Karpas-422 (cell line): ENCODE data around the gene STK40. TPM values are rescaled to one million over a fixed set of nuclear protein-coding genes. Genes with fewer than 3 reads are reported as not detected.

ENCODE experiments used
- DNase-seq: peaks from one replicate; pipeline ENCODE4 v3.0.0-alpha.2; 2015
- H2AFZ ChIP-seq: fragments of 200-600 bp; sonication (generic); 2 replicates; pipeline ENCODE4 v1.6.1; 2014; ENCODE audit warnings: antibody characterized with exemption, low read length, mixed read lengths
- H3K27ac ChIP-seq: fragments of 200-600 bp; sonication (generic); 2 replicates; pipeline ENCODE4 v1.5.1; 2014; ENCODE audit warnings: mild to moderate bottlenecking, low read length, moderate library complexity
- H3K27me3 ChIP-seq: fragments of 200-600 bp; sonication (generic); 2 replicates; pipeline ENCODE4 v1.6.1; 2014; ENCODE audit warnings: low read length, mixed read lengths
- H3K36me3 ChIP-seq: fragments of 200-600 bp; sonication (generic); 2 replicates; pipeline ENCODE4 v1.6.1; 2014; ENCODE audit warnings: low read length, mixed read lengths; ENCODE audit not compliant: insufficient read depth
- H3K4me1 ChIP-seq: fragments of 200-600 bp; sonication (generic); 2 replicates; pipeline ENCODE4 v1.6.1; 2014; ENCODE audit warnings: mild to moderate bottlenecking, low read length, mixed read lengths
- H3K4me2 ChIP-seq: fragments of 200-600 bp; sonication (generic); 2 replicates; pipeline ENCODE4 v1.6.1; 2014; ENCODE audit warnings: low read length, low read depth, mild to moderate bottlenecking; ENCODE audit not compliant: poor library complexity, severe bottlenecking
- H3K4me3 ChIP-seq: fragments of 200-600 bp; sonication (generic); 2 replicates; pipeline ENCODE4 v1.5.1; 2014; ENCODE audit warnings: mild to moderate bottlenecking, antibody characterized with exemption, low read length, mixed read lengths
- H3K79me2 ChIP-seq: fragments of 200-600 bp; sonication (generic); 2 replicates; pipeline ENCODE4 v1.6.1; 2014; ENCODE audit warnings: mild to moderate bottlenecking, low read length, mixed read lengths
- H3K9ac ChIP-seq: fragments of 200-600 bp; sonication (generic); 2 replicates; pipeline ENCODE4 v1.6.0; 2014; ENCODE audit warnings: low read length
- H3K9me2 ChIP-seq: fragments of 200-600 bp; sonication (generic), shearing (Covaris generic); replicated peaks from 2 replicates; pipeline ENCODE4 v1.6.0; 2014; ENCODE audit warnings: mild to moderate bottlenecking, low read length, moderate library complexity; ENCODE audit not compliant: insufficient read depth
- H3K9me3 ChIP-seq: fragments of 300-700, 200-600 bp; sonication (generic); 2 replicates; pipeline ENCODE4 v1.6.1; 2014; ENCODE audit warnings: low read length, mixed read lengths
- H4K20me1 ChIP-seq: fragments of 200-600 bp; sonication (generic); 2 replicates; pipeline ENCODE4 v1.6.1; 2014; ENCODE audit warnings: mild to moderate bottlenecking, antibody characterized with exemption, low read length, low read depth; ENCODE audit not compliant: insufficient read depth
- total RNA-seq: library from RNA; depleted of rRNA; stranded (reverse); fragments of >200 nt; shearing (Covaris generic); gene quantifications from 2 replicates; pipeline ENCODE4 v1.2.3, GENCODE V29; 2014; ENCODE audit warnings: low replicate concordance

The STK40 gene
- total RNA-seq, 1 experiment from 2014 or later = 27.0 TPM

DNA sequence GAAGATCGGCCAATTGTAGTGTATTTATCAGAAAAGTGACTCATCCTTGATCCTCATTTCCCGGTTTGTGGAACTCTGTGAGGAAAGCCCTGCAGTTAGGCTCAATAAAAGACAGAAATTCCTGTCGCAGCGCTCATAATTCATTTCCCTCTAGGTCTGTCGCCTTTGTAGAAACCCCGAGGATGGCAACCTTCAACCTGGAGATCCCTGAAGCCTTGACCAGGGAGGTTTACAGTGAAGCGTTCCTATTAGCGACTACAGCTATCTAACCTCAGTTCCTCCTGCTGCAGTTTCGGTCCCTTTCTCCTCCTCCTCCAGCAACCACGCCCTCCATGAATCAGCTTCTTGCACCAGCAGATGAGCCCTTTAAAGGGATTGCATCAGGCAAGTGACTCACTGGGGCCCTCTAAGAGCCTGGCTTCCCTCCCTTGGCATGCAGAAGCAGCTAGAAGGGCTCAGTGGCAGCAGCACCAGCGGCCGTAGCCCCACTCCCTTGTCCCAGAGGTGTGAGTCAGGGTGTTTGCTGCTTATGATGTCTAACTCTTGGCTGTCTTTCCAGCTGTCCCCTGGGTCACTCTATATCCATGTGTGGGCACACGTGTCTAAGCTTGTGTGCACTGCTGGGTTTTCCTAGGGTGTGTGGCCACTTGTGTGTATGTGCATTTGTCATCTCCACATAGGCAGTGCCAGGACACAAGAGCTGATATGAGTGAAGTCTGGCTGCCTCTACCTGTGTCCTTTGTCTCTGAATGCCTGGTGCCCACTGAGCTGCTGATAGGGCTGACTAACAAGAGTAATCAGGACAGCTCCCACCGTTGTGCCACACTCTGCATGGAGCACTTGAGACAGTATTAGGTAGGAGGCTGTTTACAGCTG, 779 bp upstream of the STK40 start:
- no peak overlapping the region for H2AFZ ChIP-seq
- H3K36me3 ChIP-seq = peaks cover 5% of the 10 kb centered on the region; the same call in 1 of the 2 replicates
- peak overlapping the region; percentile 87 for H3K4me2 ChIP-seq
- H3K9ac ChIP-seq = peak overlapping the region; percentile 81
- H3K9me2 ChIP-seq = no peaks in the 10 kb centered on the region
- peaks cover 3% of the 10 kb centered on the region; the same call in 1 of the 2 replicates for H4K20me1 ChIP-seq
- H3K79me2 ChIP-seq = peaks cover 41% of the 10 kb centered on the region
- DNase-seq = peak; percentile 98
- H3K4me3 ChIP-seq = peak overlapping the region; percentile 65
- H3K9me3 ChIP-seq = no peaks in the 10 kb centered on the region
- H3K27me3 ChIP-seq = no peaks in the 10 kb centered on the region
- H3K4me1 ChIP-seq = peaks cover 68% of the 10 kb centered on the region
- peak overlapping the region; percentile 89 for H3K27ac ChIP-seq

DNA sequence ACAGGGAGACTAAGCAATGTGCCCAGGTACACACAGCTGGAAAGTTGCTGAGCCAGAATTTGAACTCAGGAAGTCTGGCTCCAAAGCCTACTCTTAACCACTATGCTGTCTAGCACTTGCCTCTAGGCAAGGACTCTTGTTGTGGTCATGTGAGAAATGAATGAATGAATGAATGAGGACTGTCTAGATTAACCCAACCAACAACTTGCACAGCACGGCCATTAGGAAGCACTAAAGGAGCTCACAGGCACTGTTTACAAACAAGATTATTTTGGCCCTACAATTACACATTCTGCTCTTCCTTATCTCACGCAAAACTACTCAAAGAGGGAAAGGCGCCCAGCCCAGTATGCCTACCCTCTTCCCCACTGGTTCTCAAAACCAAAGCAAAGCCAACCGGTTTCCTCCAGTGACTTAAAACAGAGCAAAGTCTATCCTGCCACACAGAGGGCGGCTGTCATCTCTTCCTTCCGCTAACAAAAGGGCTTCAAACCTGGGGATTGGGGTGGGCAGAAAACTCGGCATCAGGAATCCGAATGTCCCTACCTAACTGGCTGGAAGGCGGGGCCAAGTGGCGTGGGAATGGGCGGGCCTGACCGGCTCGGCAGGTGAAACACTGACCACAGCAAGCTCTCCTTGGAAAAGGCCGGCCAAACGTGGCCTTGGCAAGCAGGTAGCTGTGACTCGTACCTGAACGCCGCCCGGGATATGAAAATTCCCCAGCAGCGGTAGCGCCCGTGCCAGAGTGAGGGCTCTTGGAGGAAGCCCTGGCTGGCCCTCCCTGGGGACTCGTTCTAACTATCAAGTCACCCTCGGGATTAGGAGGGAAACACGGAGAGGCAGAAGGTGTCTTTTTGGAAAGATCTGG, 948 bp downstream of the STK40 start:
- H3K4me2 ChIP-seq = peak overlapping the region; percentile 93
- peak overlapping the region; percentile 96 for H3K4me3 ChIP-seq
- peaks cover 5% of the 10 kb centered on the region; the same call in 1 of the 2 replicates for H3K36me3 ChIP-seq
- H2AFZ ChIP-seq = no peak overlapping the region
- H3K4me1 ChIP-seq = peaks cover 51% of the 10 kb centered on the region
- no peaks in the 10 kb centered on the region for H3K9me2 ChIP-seq
- no peaks in the 10 kb centered on the region for H3K9me3 ChIP-seq
- peak; percentile 57 for DNase-seq
- peaks cover 3% of the 10 kb centered on the region; the same call in 1 of the 2 replicates for H4K20me1 ChIP-seq
- H3K9ac ChIP-seq = peak overlapping the region; percentile 90
- H3K27me3 ChIP-seq = no peaks in the 10 kb centered on the region
- peaks cover 58% of the 10 kb centered on the region for H3K79me2 ChIP-seq
- peak overlapping the region; percentile 41 for H3K27ac ChIP-seq

DNA sequence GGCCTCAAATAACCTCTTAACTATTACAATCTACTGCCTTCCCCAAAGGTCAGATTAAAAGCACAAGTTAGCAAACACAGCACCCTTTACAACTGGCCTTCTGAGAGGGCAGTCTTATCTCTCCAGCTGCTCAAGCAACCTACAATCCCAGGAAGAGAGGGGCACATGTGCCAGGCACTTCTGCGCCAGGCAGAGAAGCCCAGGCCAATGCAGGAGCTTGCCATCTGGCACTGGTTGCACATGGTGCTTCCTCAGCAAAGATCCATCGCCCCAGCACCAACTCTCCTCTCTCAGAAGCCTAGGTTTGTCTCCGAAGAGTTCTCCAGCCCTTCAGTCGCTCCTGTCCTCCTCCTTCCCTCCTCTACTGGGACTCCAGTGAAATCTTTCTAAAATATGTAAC, 2.5 kb downstream of the STK40 start:
- H4K20me1 ChIP-seq = peaks cover 3% of the 10 kb centered on the region; the same call in 1 of the 2 replicates
- H3K9me3 ChIP-seq = no peaks in the 10 kb centered on the region

DNA sequence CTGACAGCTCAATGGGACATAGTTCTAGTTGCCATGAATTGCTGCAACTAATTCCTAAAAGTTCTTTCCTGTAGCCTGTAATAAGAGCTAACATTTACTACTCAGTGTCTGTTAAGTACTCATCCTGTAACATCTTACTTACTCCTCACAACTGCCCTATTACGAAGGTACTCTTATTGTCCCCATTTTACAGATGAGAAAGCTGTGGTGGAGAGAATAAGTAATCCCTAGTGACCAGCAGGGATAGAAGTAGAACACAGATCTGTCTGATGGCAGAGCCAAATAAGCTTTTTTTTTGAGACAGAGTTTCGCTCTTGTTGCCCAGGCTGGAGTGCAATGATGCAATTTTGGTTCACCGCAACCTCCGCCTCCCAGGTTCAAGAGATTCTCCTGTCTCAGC, 3.1 kb downstream of the STK40 start:
- Histone ChIP-seq H3K9me2 (no peaks in the 10 kb centered on the region), H3K9ac (no peak overlapping the region), H3K4me3 (no peak overlapping the region), H4K20me1 (peaks cover 3% of the 10 kb centered on the region; the same call in 1 of the 2 replicates), H3K9me3 (no peaks in the 10 kb centered on the region), H3K79me2 (peaks cover 78% of the 10 kb centered on the region), H2AFZ (no peak overlapping the region), H3K27ac (no peak overlapping the region), H3K27me3 (no peaks in the 10 kb centered on the region), H3K4me1 (peaks cover 34% of the 10 kb centered on the region), H3K4me2 (no peak overlapping the region), H3K36me3 (no peaks in the 10 kb centered on the region)
- no peak for DNase-seq

More for the DNA sequence above, 2.5 kb downstream of the STK40 start:
- no peaks in the 10 kb centered on the region for H3K9me2 ChIP-seq
- DNase-seq = no peak
- H3K4me2 ChIP-seq = peak overlapping the region; percentile 93
- H3K27ac ChIP-seq = no peak overlapping the region
- H3K79me2 ChIP-seq = peaks cover 72% of the 10 kb centered on the region
- no peaks in the 10 kb centered on the region for H3K27me3 ChIP-seq
- no peaks in the 10 kb centered on the region for H3K36me3 ChIP-seq
- peak overlapping the region; percentile 21; the same call in 1 of the 2 replicates for H3K9ac ChIP-seq
- H3K4me1 ChIP-seq = peaks cover 40% of the 10 kb centered on the region
- H2AFZ ChIP-seq = no peak overlapping the region
- no peak overlapping the region; the same call in 1 of the 2 replicates for H3K4me3 ChIP-seq

DNA sequence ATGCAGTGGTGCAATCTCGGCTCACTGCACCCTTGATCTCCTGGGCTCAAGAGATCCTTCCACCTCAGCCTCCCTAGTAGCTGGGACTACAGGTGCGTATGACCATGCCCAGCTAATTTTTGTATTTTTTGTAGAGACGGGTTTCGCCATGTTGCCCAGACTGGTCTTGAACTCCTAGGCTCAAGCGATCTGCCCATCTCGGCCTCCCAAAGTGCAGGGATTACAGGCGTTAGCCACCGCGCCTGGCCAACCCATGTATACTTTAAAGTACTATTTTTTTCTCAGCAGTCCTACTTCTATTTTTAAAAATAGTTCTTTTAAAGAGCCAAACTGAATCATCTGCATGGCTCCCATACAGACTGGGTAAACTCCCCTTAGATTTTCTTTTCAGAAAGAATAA, 3.5 kb downstream of the STK40 start:
- peaks cover 3% of the 10 kb centered on the region; the same call in 1 of the 2 replicates for H4K20me1 ChIP-seq
- H3K4me2 ChIP-seq = no peak overlapping the region
- DNase-seq = no peak
- no peaks in the 10 kb centered on the region for H3K36me3 ChIP-seq
- H3K4me1 ChIP-seq = peaks cover 30% of the 10 kb centered on the region
- H3K9ac ChIP-seq = no peak overlapping the region
- peaks cover 81% of the 10 kb centered on the region for H3K79me2 ChIP-seq
- H3K4me3 ChIP-seq = no peak overlapping the region
- no peaks in the 10 kb centered on the region for H3K9me3 ChIP-seq
- H3K27me3 ChIP-seq = no peaks in the 10 kb centered on the region
- H3K9me2 ChIP-seq = no peaks in the 10 kb centered on the region
- no peak overlapping the region for H2AFZ ChIP-seq
- no peak overlapping the region for H3K27ac ChIP-seq

DNA sequence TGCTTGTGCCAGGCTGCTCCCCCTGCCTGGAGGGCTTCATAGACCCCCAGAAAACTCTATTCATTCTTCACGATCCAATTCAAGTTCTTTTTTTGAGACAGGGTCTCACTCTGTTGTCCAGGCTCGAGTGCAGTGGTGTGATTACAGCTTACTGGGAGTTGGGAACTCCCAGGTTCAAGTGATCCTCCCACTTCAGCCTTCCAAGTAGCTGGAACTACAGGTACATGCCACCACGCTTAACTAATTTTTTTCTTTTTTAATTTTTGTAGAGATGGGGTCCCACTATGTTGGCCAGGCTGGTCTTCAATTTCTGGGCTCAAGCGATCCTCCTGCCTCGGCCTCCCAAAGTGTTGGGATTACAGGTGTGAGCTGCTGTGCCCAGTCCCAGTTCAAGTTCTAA, 4.3 kb downstream of the STK40 start:
- H3K79me2 ChIP-seq = peaks cover 88% of the 10 kb centered on the region
- H2AFZ ChIP-seq = no peak overlapping the region
- no peak overlapping the region for H3K4me2 ChIP-seq
- no peak overlapping the region for H3K4me3 ChIP-seq
- H3K9me2 ChIP-seq = no peaks in the 10 kb centered on the region
- H3K9ac ChIP-seq = no peak overlapping the region
- H3K36me3 ChIP-seq = no peaks in the 10 kb centered on the region
- peaks cover 21% of the 10 kb centered on the region for H3K4me1 ChIP-seq
- no peak overlapping the region for H3K27ac ChIP-seq
- DNase-seq = no peak
- H3K9me3 ChIP-seq = no peaks in the 10 kb centered on the region
- no peaks in the 10 kb centered on the region for H3K27me3 ChIP-seq
- peaks cover 3% of the 10 kb centered on the region; the same call in 1 of the 2 replicates for H4K20me1 ChIP-seq

DNA sequence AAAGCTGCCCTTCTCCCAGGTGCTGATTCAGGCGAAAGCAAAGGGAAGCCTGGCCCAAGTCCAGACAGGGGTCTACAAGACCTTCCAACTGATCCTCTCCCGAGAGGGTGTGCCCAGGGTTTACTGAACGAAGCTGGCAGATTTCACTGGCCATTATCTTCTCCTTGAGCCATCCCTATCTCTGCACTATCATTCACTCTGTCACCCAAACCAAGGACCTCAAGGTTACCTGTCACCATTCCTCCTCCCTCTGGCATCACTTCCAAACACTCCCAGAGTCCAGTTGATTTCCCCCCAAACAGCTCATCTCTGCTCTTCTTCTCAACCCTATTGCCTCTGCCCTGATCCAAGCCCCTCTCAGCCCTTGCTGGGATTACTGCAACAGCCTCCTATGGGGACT, 4.9 kb downstream of the STK40 start:
- Histone ChIP-seq H3K4me2 (no peak overlapping the region), H2AFZ (no peak overlapping the region), H3K4me3 (no peak overlapping the region), H4K20me1 (peaks cover 3% of the 10 kb centered on the region; the same call in 1 of the 2 replicates), H3K27ac (no peak overlapping the region), H3K4me1 (peaks cover 17% of the 10 kb centered on the region), H3K9ac (no peak overlapping the region), H3K27me3 (no peaks in the 10 kb centered on the region), H3K79me2 (peaks cover 94% of the 10 kb centered on the region), H3K9me2 (no peaks in the 10 kb centered on the region), H3K36me3 (no peaks in the 10 kb centered on the region), H3K9me3 (no peaks in the 10 kb centered on the region)
- DNase-seq = no peak
